Upper lobe of right lung (tissue), 1 donor: Measurements from ENCODE around the gene MASP1. TPM values are rescaled to one million over a fixed set of nuclear protein-coding genes. Genes with fewer than 3 reads are reported as not detected.

Experiments used
- ATAC-seq: fragments of 200-7000 bp; cut with Tn5 transposase; one replicate; pipeline ENCODE4 v1.9.1; 2020; ENCODE audit warnings: mild to moderate bottlenecking, moderate library complexity
- DNase-seq: peaks from one replicate; pipeline ENCODE4 v3.0.0-alpha.2; 2020
- H3K27ac ChIP-seq: fragments of 200-600 bp; one replicate; pipeline ENCODE4 v1.8.0; 2022
- H3K27me3 ChIP-seq: fragments of 200-600 bp; one replicate; pipeline ENCODE4 v1.8.0; 2022; ENCODE audit warnings: mild to moderate bottlenecking
- H3K36me3 ChIP-seq: fragments of 200-600 bp; one replicate; pipeline ENCODE4 v1.8.0; 2022
- H3K4me1 ChIP-seq: fragments of 200-600 bp; one replicate; pipeline ENCODE4 v1.8.0; 2022
- H3K4me3 ChIP-seq: fragments of 200-600 bp; one replicate; pipeline ENCODE4 v1.8.0; 2022; ENCODE audit warnings: mild to moderate bottlenecking
- H3K9me3 ChIP-seq: fragments of 200-600 bp; one replicate; pipeline ENCODE4 v1.8.0; 2022
- intact Hi-C: fragments of 100-400 bp; cut with DNase I; formaldehyde crosslinking; loops from one replicate; pipeline ENCODE4 v1.11.0; 2022
- total RNA-seq: library from RNA; stranded (reverse); fragmentation: NEBNext Ultra II Directional; extraction: Animal tissue kit (Norgen Biotek cat#: 25700); gene quantifications from one replicate; pipeline ENCODE4 v1.2.1, GENCODE V29; 2021
- TF ChIP-seq, protein P1 (sequence below): fragments of 200-600 bp; IDR thresholded peaks from one replicate; pipeline ENCODE4 v1.8.0; 2022; ENCODE audit warnings: antibody characterized with exemption
- donor health status: DM: no; HTN: yes; CAD: no; lungs with severe emphysema.

The MASP1 gene
- total RNA-seq, 1 donor from 2014 or later, result 5.9 TPM

DNA sequence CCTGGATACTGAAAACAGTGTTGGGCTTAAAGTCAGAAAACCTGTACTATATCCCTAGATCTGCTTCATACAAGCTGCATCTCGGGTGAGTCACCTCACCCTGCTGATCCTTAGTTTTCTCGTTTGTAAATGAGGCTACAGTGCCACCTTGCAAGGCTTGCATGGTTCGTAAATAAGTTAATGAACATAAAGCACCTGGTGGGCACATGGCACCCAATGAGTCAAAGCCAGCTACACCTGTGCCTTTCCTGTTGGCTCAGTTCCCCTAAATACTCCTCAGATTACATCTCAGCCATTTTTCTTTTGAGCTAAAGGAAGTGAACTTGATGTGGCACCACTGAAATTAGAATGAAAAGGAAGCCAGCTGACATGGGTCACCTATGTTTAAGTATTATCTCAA, 67.7 kb downstream of the MASP1 start:
- no peak for DNase-seq
- H3K27me3 ChIP-seq, result no peaks in the 10 kb centered on the region
- no peaks in the 10 kb centered on the region for H3K9me3 ChIP-seq
- ATAC-seq, result no peak
- no peak overlapping the region for H3K27ac ChIP-seq
- TF ChIP-seq, protein P1, sequence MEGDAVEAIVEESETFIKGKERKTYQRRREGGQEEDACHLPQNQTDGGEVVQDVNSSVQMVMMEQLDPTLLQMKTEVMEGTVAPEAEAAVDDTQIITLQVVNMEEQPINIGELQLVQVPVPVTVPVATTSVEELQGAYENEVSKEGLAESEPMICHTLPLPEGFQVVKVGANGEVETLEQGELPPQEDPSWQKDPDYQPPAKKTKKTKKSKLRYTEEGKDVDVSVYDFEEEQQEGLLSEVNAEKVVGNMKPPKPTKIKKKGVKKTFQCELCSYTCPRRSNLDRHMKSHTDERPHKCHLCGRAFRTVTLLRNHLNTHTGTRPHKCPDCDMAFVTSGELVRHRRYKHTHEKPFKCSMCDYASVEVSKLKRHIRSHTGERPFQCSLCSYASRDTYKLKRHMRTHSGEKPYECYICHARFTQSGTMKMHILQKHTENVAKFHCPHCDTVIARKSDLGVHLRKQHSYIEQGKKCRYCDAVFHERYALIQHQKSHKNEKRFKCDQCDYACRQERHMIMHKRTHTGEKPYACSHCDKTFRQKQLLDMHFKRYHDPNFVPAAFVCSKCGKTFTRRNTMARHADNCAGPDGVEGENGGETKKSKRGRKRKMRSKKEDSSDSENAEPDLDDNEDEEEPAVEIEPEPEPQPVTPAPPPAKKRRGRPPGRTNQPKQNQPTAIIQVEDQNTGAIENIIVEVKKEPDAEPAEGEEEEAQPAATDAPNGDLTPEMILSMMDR, result no peak
- intact Hi-C loops, result no loop called here
- no peak overlapping the region for H3K4me3 ChIP-seq
- no peaks in the 10 kb centered on the region for H3K4me1 ChIP-seq
- no peaks in the 10 kb centered on the region for H3K36me3 ChIP-seq

DNA sequence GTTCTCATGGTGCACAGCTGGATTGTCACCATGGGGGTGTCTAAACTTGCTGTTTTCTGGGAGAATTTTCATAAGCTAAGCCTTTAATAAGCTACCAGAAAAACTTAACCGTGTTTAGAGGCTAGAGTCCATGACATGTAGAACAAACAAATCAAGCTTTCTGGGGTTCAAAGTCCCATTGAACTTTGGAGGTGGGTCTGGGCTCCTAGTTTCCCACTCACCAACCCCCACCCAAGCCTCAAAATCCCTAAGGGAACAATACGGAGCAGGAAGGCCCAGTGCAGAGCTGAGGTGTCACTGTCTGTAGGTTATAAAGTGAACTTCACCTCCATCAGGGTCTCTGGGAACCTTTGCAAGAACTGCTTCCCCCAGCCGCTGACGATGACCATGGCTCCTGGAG, 68.7 kb downstream of the MASP1 start:
- H3K36me3 ChIP-seq, result no peaks in the 10 kb centered on the region
- intact Hi-C loops, result no loop called here
- no peak overlapping the region for H3K4me3 ChIP-seq
- H3K27ac ChIP-seq, result no peak overlapping the region
- no peaks in the 10 kb centered on the region for H3K9me3 ChIP-seq
- ATAC-seq, result no peak
- TF ChIP-seq, protein P1, result no peak
- H3K4me1 ChIP-seq, result no peaks in the 10 kb centered on the region
- no peak for DNase-seq
- no peaks in the 10 kb centered on the region for H3K27me3 ChIP-seq

DNA sequence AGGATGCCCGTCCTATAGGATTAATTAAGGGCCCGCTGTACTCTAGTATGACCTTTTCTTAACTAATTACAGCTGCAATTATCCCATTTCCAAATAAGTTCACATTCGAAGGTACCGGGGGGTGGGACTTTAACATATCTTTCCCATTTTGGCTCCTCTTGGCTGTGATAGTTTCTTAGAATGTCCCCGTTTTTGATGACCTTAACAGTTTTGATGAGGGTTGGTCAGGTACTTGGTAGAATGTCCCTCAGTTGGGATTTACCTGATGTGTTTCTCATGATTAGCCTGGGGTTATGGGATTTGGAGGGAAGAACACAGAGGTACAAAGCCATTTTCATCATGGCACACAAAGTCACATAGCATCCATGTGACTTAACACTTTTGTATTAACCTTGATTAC, 76.1 kb downstream of the MASP1 start:
- TF ChIP-seq, protein P1, result no peak
- ATAC-seq (no peak), DNase-seq (no peak)
- Histone ChIP-seq H3K4me3 (no peak overlapping the region), H3K27me3 (no peaks in the 10 kb centered on the region), H3K4me1 (peaks cover 5% of the 10 kb centered on the region), H3K9me3 (no peaks in the 10 kb centered on the region), H3K27ac (no peak overlapping the region), H3K36me3 (no peaks in the 10 kb centered on the region)
- intact Hi-C loops, result no loop called here

DNA sequence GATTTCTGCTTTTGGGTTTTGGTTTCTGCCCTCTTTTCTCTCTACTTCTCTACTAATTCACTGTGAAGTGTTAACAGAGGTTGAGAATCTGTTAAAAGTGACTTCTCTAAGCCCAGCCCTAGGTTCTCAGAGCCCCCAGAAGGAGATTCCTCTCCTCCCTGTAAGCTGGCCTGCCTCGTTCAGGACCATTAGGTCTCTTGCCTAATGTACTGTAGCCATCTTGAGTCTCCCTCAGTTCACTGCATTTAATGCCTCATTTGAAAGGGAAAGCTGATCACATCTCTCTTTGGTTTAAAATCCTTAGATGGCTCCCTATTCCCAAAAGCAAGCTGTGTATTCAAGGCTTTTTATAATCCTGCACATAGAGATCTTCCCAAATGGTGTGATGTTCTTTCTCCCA, 77.9 kb downstream of the MASP1 start:
- Histone ChIP-seq H3K4me1 (peaks cover 5% of the 10 kb centered on the region), H3K4me3 (no peak overlapping the region), H3K27me3 (no peaks in the 10 kb centered on the region), H3K27ac (no peak overlapping the region), H3K36me3 (no peaks in the 10 kb centered on the region), H3K9me3 (no peaks in the 10 kb centered on the region)
- ATAC-seq (no peak), DNase-seq (no peak)
- TF ChIP-seq, protein P1, result no peak
- intact Hi-C loops, result no loop called here

DNA sequence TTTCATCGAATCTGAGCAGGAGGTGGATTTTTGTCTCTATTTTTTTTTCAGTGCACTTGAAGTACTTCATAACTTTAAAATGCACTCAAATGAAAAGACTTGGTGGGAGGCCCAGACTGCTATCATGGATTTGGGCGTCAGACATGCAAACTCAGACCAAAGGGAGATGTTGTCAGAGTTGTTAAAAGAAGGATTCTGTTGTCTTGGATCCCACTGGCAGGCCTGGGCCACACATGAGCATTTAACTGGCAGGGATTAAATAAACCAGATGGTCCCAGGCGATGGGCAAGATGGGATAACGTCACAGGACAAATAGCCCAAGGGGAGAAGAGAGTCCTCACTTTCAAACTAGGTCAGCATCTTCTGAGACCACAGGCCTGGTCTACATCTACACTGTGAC, 78.8 kb downstream of the MASP1 start:
- ATAC-seq, result peak; percentile 37
- no peak overlapping the region for H3K4me3 ChIP-seq
- no peaks in the 10 kb centered on the region for H3K9me3 ChIP-seq
- H3K27ac ChIP-seq, result no peak overlapping the region
- H3K4me1 ChIP-seq, result peaks cover 5% of the 10 kb centered on the region
- no peaks in the 10 kb centered on the region for H3K27me3 ChIP-seq
- no peak for DNase-seq
- H3K36me3 ChIP-seq, result no peaks in the 10 kb centered on the region
- TF ChIP-seq, protein P1, result no peak
- intact Hi-C loops, result no loop called here

- no peaks in the 10 kb centered on the region for H3K36me3 ChIP-seq
- H3K4me3 ChIP-seq, result no peak overlapping the region
- no peak for DNase-seq
- H3K9me3 ChIP-seq, result no peaks in the 10 kb centered on the region
- H3K4me1 ChIP-seq, result peaks cover 5% of the 10 kb centered on the region
- ATAC-seq, result no peak
- TF ChIP-seq, protein P1, result no peak
- no peak overlapping the region for H3K27ac ChIP-seq
- intact Hi-C loops, result no loop called here
- no peaks in the 10 kb centered on the region for H3K27me3 ChIP-seq
These were observed 79.4 kb downstream of the MASP1 start for GRCh38 chr3:187212196-187212545.
